GM12878 (cell line): ENCODE data around the gene SAMHD1. TPM values are rescaled to one million over a fixed set of nuclear protein-coding genes. Genes with fewer than 3 reads are reported as not detected.
A peak's percentile ranks its signal among the peaks of the same experiment; 100 is the strongest.

Source experiments
- BCL11A ChIP-seq: IDR thresholded peaks from 2 replicates; pipeline ENCODE4 v1.6.1; 2011; ENCODE audit warnings: low read depth, low read length
- BHLHE40 ChIP-seq, 2 experiments: fragments of 450-650 bp in 1 of 2; IDR thresholded peaks; 2 replicates each; pipeline ENCODE4 v1.6.1; 2011 to 2017; ENCODE audit warnings: low read depth in 2 of 2, borderline replicate concordance in 1 of 2, improper control_type of control experiment in 1 of 2, low read length in 1 of 2, mild to moderate bottlenecking in 1 of 2
- MEF2B ChIP-seq: fragments of 450-650 bp; IDR thresholded peaks from 2 replicates; pipeline ENCODE4 v1.6.1; 2018; ENCODE audit warnings: mild to moderate bottlenecking, moderate library complexity; ENCODE audit not compliant: partially characterized antibody, poor library complexity, severe bottlenecking
- NR2F1 ChIP-seq: fragments of 450-650 bp; conservative IDR thresholded peaks from 2 replicates; pipeline ENCODE4 v1.6.1; 2017; ENCODE audit warnings: mild to moderate bottlenecking
- RUNX3 ChIP-seq: IDR thresholded peaks from 2 replicates; pipeline ENCODE4 v1.6.1; 2012; ENCODE audit warnings: low read length, inconsistent platforms
- SIN3A ChIP-seq: IDR thresholded peaks from 2 replicates; pipeline ENCODE4 v1.6.1; 2012; ENCODE audit warnings: low read depth, low read length, improper control_type of control experiment
- YBX1 ChIP-seq: fragments of 450-650 bp; IDR thresholded peaks from 2 replicates; pipeline ENCODE4 v1.6.1; 2016; ENCODE audit warnings: antibody characterized with exemption
- ZNF687 ChIP-seq: fragments of 450-650 bp; IDR thresholded peaks from 2 replicates; pipeline ENCODE4 v1.6.1; 2017; ENCODE audit warnings: mild to moderate bottlenecking, moderate library complexity
- polyA plus RNA-seq, 11 experiments: library from polyadenylated mRNA; depleted of rRNA in 4 of 11; unstranded in 6 of 11; stranded (reverse) in 5 of 11; fragments of >200 nt; fragmentation: Nextera tagmentation in 4 of 11; fragmentation: Illumina TruSeq in 1 of 11; extraction: Ambion mirVana in 4 of 11; extraction: Trizol in 1 of 11; gene quantifications; 1 replicate in 1 of 11; 2 replicates in 10 of 11; pipeline versions ENCODE4 v1.2.1 to v1.2.3, GENCODE V29; 2011 to 2016; ENCODE audit warnings: inconsistent platforms in 2 of 11, missing spikeins in 2 of 11, low read depth in 1 of 11
- total RNA-seq, 4 experiments: library from RNA; depleted of rRNA in 3 of 4; stranded (reverse); fragments of >200 nt in 3 of 4; fragmentation: Illumina TruSeq in 1 of 4; extraction: Trizol in 1 of 4; gene quantifications; 2 replicates each; pipeline versions ENCODE4 v1.2.1 to v1.2.3, GENCODE V29; 2013 to 2021
- TF ChIP-seq, protein P1 (sequence below): fragments of 450-650 bp; IDR thresholded peaks from 2 replicates; pipeline ENCODE4 v1.6.1; 2014; ENCODE audit warnings: mild to moderate bottlenecking
- TF ChIP-seq, protein P2 (sequence below): fragments of 450-650 bp; IDR thresholded peaks from 2 replicates; pipeline ENCODE4 v1.6.1; 2017; ENCODE audit warnings: borderline replicate concordance

The SAMHD1 gene
- total and polyA plus RNA-seq, 10 of the 15 experiments (the other 5 are each of a cell fraction or from before 2014, with no cell fraction given): 20.5 to 47.9 (median 38.8) TPM

GRCh38 chr20:36845288-36845971, 106.1 kb downstream of the SAMHD1 start (continued):
- peak; percentile 77 for TF ChIP-seq ZNF687
- TF ChIP-seq MEF2B: peak; percentile 13
- no peak for TF ChIP-seq YBX1
- no peak for TF ChIP-seq RUNX3
- TF ChIP-seq, protein P1, sequence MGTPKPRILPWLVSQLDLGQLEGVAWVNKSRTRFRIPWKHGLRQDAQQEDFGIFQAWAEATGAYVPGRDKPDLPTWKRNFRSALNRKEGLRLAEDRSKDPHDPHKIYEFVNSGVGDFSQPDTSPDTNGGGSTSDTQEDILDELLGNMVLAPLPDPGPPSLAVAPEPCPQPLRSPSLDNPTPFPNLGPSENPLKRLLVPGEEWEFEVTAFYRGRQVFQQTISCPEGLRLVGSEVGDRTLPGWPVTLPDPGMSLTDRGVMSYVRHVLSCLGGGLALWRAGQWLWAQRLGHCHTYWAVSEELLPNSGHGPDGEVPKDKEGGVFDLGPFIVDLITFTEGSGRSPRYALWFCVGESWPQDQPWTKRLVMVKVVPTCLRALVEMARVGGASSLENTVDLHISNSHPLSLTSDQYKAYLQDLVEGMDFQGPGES: no peak
- TF ChIP-seq BCL11A: no peak
- TF ChIP-seq, protein P2, sequence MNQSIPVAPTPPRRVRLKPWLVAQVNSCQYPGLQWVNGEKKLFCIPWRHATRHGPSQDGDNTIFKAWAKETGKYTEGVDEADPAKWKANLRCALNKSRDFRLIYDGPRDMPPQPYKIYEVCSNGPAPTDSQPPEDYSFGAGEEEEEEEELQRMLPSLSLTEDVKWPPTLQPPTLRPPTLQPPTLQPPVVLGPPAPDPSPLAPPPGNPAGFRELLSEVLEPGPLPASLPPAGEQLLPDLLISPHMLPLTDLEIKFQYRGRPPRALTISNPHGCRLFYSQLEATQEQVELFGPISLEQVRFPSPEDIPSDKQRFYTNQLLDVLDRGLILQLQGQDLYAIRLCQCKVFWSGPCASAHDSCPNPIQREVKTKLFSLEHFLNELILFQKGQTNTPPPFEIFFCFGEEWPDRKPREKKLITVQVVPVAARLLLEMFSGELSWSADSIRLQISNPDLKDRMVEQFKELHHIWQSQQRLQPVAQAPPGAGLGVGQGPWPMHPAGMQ: no peak
- TF ChIP-seq BHLHE40 (IDR thresholded peaks at IDR 0.05; ENCODE audit: borderline replicate concordance in 1 of 2, low read depth in 2 of 2, low read length in 1 of 2): peak; percentile 21 to 74; a peak in 2 of 4 replicates
- no peak for TF ChIP-seq SIN3A
- no peak for TF ChIP-seq NR2F1
